Endothelial cell of umbilical vein (primary cell): ENCODE measurements around the gene NENF. TPM values are rescaled to one million over a fixed set of nuclear protein-coding genes. Genes with fewer than 3 reads are reported as not detected.

Experiments used
- BruUV-seq: library from RNA; stranded (reverse); fragments of 400-500 nt; replicated peaks from 2 replicates; lab custom pipeline; 2021; lab: Mats Ljungman, UMichigan
- CTCF ChIA-PET: fragments of 300-600, 350-600 bp; sonication (Branson Sonifier 250); formaldehyde crosslinking; loops from one replicate; lab custom pipeline; 2021; ENCODE audit warnings: antibody characterized with exemption, inconsistent platforms; lab: Charles Lee
- POLR2A ChIA-PET: fragments of 300-600, 350-600 bp; sonication (Branson Sonifier 250); formaldehyde crosslinking; loops from one replicate; lab custom pipeline; 2021; ENCODE audit warnings: antibody characterized with exemption, inconsistent platforms; lab: Charles Lee
- DNase-seq: peaks from one replicate; pipeline ENCODE4 v3.0.0-alpha.2; 2011; ENCODE audit warnings: low read depth, low spot score
- FAIRE-seq: peaks from 2 replicates; lab custom pipeline; 2011; peaks lifted over from hg19 to GRCh38; lab: Jason Lieb, UNC
- H2AFZ ChIP-seq: 2 replicates; pipeline ENCODE4 v1.6.0; 2012; ENCODE audit warnings: low read depth, low read length, control low read depth, inconsistent platforms
- H3K27ac ChIP-seq: 2 replicates; pipeline ENCODE4 v1.5.1; 2011; ENCODE audit warnings: low read depth, mild to moderate bottlenecking, control low read depth, low read length, moderate library complexity; ENCODE audit not compliant: insufficient read depth
- H3K27me3 ChIP-seq, 2 experiments: 2 replicates each; pipeline versions ENCODE4 v1.6.0 to v1.6.1; 2011; ENCODE audit warnings: low read length in 2 of 2, mixed read lengths in 1 of 2; ENCODE audit not compliant: control insufficient read depth in 2 of 2, insufficient read depth in 2 of 2
- H3K36me3 ChIP-seq, 2 experiments: 2 replicates in 1 of 2; 3 replicates in 1 of 2; pipeline ENCODE4 v1.5.1; 2011; ENCODE audit warnings: low read length in 2 of 2, mild to moderate bottlenecking in 1 of 2, moderate library complexity in 1 of 2; ENCODE audit not compliant: control insufficient read depth in 2 of 2, insufficient read depth in 2 of 2; ENCODE audit errors: extremely low read depth in 1 of 2
- H3K4me1 ChIP-seq: 3 replicates; pipeline ENCODE4 v1.5.1; 2011; ENCODE audit warnings: mild to moderate bottlenecking, low read length; ENCODE audit not compliant: control insufficient read depth, insufficient read depth; ENCODE audit errors: extremely low read depth
- H3K4me2 ChIP-seq: 2 replicates; pipeline ENCODE4 v1.6.1; 2011; ENCODE audit warnings: low read length, control low read depth, mixed read lengths; ENCODE audit not compliant: insufficient read depth
- H3K4me3 ChIP-seq, 3 experiments: fragments of 200-600 bp in 1 of 3; sonication (generic), shearing (Covaris generic) in 1 of 3; replicated peaks in 1 of 3; 2 replicates each; pipeline ENCODE4 v1.5.1; 2011 to 2016; ENCODE audit warnings: control low read depth in 3 of 3, low read length in 3 of 3, mild to moderate bottlenecking in 2 of 3, inconsistent platforms in 1 of 3, low read depth in 1 of 3, moderate library complexity in 1 of 3; ENCODE audit not compliant: insufficient read depth in 1 of 3
- H3K79me2 ChIP-seq: 2 replicates; pipeline ENCODE4 v1.6.0; 2012; ENCODE audit warnings: low read length, inconsistent platforms; ENCODE audit not compliant: control insufficient read depth, insufficient read depth
- H3K9ac ChIP-seq: replicated peaks from 2 replicates; pipeline ENCODE3; 2011; ENCODE audit warnings: low read length, control low read depth; ENCODE audit not compliant: insufficient read depth; ENCODE audit errors: extremely low read depth
- H3K9me1 ChIP-seq: replicated peaks from 3 replicates; pipeline ENCODE4 v1.6.0; 2011; ENCODE audit warnings: mild to moderate bottlenecking, low read length; ENCODE audit not compliant: control insufficient read depth, insufficient read depth; ENCODE audit errors: extremely low read depth
- H3K9me3 ChIP-seq: replicated peaks from 2 replicates; pipeline ENCODE4 v1.5.1; 2012; ENCODE audit warnings: low read length, inconsistent platforms; ENCODE audit not compliant: control insufficient read depth, insufficient read depth
- H4K20me1 ChIP-seq: replicated peaks from 2 replicates; pipeline ENCODE3; 2011; ENCODE audit warnings: mild to moderate bottlenecking, low read length; ENCODE audit not compliant: control insufficient read depth, insufficient read depth; ENCODE audit errors: extremely low read depth
- FOS ChIP-seq: IDR thresholded peaks from 2 replicates; pipeline ENCODE4 v1.6.1; 2011; ENCODE audit warnings: mild to moderate bottlenecking, low read length, moderate library complexity, borderline replicate concordance; ENCODE audit not compliant: insufficient read depth
- GATA2 ChIP-seq: IDR thresholded peaks from 2 replicates; pipeline ENCODE4 v1.7.0; 2011; ENCODE audit warnings: low read depth, mild to moderate bottlenecking, moderate library complexity, mixed read lengths, low read length; ENCODE audit not compliant: insufficient read length, insufficient read depth
- MYC ChIP-seq: IDR thresholded peaks from one replicate; pipeline ENCODE4 v1.6.1; 2011; ENCODE audit warnings: mild to moderate bottlenecking, low read depth, low read length
- dilution Hi-C: fragments of 300-500 bp; cut with MboI; formaldehyde crosslinking; loops from one replicate; pipeline ENCODE4 v1.15.0; 2019; ENCODE audit warnings: low sequenced_read_pairs; ENCODE audit not compliant: extremely low pct_ligation_motif_present
- intact Hi-C: fragments of 100-400 bp; cut with micrococcal nuclease; formaldehyde crosslinking; loops from one replicate; pipeline ENCODE4 v1.10.0; 2022
- polyA plus RNA-seq, 4 experiments: library from polyadenylated mRNA; depleted of rRNA in 3 of 4; stranded (reverse) in 3 of 4; unstranded in 1 of 4; fragments of >200 nt; gene quantifications; 2 replicates each; pipeline versions ENCODE4 v1.2.1 to v1.2.3, GENCODE V29; 2011 to 2012; ENCODE audit warnings: missing spikeins in 1 of 4
- total RNA-seq: library from RNA; stranded (reverse); gene quantifications from 2 replicates; pipeline ENCODE4 v1.2.3, GENCODE V29; 2021
- TF ChIP-seq, protein P1 (sequence below), 2 donors: IDR thresholded peaks; 1 replicate in 1 of 2; 2 replicates in 1 of 2; pipeline ENCODE4 v1.5.1; 2011; ENCODE audit warnings: low read length in 2 of 2, mild to moderate bottlenecking in 2 of 2, moderate library complexity in 2 of 2, control low read depth in 1 of 2, inconsistent platforms in 1 of 2, low read depth in 1 of 2; ENCODE audit not compliant: insufficient read depth in 1 of 2; ENCODE audit errors: extremely low read depth in 1 of 2

Gene NENF
- total and polyA plus RNA-seq, 2 donors (not counting 3 experiments of a cell fraction or from before 2014, with no cell fraction given) = 19.8 to 23.0 TPM

DNA sequence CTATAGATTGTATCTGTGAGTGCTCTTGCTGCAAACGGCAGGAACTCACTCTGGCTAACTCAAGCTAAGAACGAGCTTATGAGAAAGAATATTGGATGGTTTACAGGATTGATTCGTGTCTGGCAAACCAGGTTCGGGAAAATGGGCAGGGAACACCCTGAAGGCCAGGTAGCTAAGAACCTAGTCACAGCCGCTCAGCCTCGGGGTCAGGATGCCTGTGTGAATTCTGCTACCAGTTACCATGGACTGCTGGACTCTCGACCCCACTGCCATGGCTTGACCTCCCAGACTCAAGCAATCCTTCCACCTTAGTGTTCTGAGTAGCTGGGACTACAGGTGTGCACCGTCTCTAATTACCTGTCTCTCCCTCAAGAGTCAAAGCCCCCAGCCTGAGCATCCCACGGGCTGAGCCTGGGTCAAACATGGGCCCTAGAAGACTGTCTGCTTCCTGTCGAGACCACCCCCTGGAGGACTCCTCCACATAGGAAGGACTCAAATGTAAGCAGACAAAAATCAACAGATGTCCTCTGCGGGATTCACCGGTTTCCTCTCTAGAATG, 45.8 kb downstream of the NENF start:
- no peaks in the 10 kb centered on the region for H3K79me2 ChIP-seq
- FAIRE-seq = no peak

More for the DNA sequence above, 45.8 kb downstream of the NENF start:
- no peaks in the 10 kb centered on the region for H4K20me1 ChIP-seq
- POLR2A ChIA-PET = interaction anchor here (4.8 kb wide), 1 partner anchor 130 kb away, joined by 42 read pairs; the partner anchor contains the start of gene ATF3
- no peak overlapping the region for H3K4me2 ChIP-seq
- no peaks in the 10 kb centered on the region for H3K9me1 ChIP-seq
- dilution Hi-C loops (no loop called here), intact Hi-C loops (no loop called here)
- DNase-seq = no peak
- CTCF ChIA-PET = interaction anchor here (0.8 to 4.8 kb wide), 20 partner anchors 11 to 797 kb away, joined by 3 to 71 read pairs (median 20); partner anchors contain the start of gene ATF3
- H3K27me3 ChIP-seq = peaks cover 0 to 6% of the 10 kb centered on the region in 2 experiments
- H3K27ac ChIP-seq = no peak overlapping the region
- no TSS peak for BruUV-seq
- peaks cover 13% of the 10 kb centered on the region for H3K4me1 ChIP-seq
- TF ChIP-seq GATA2 = no peak
- no peak for TF ChIP-seq MYC
- TF ChIP-seq FOS = no peak
- TF ChIP-seq, protein P1, sequence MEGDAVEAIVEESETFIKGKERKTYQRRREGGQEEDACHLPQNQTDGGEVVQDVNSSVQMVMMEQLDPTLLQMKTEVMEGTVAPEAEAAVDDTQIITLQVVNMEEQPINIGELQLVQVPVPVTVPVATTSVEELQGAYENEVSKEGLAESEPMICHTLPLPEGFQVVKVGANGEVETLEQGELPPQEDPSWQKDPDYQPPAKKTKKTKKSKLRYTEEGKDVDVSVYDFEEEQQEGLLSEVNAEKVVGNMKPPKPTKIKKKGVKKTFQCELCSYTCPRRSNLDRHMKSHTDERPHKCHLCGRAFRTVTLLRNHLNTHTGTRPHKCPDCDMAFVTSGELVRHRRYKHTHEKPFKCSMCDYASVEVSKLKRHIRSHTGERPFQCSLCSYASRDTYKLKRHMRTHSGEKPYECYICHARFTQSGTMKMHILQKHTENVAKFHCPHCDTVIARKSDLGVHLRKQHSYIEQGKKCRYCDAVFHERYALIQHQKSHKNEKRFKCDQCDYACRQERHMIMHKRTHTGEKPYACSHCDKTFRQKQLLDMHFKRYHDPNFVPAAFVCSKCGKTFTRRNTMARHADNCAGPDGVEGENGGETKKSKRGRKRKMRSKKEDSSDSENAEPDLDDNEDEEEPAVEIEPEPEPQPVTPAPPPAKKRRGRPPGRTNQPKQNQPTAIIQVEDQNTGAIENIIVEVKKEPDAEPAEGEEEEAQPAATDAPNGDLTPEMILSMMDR (IDR thresholded peaks at IDR 0.05; ENCODE audit: extremely low read depth in 1 of 2, insufficient read depth in 1 of 2, low read depth in 1 of 2, low read length in 2 of 2) = no peak
- H2AFZ ChIP-seq = no peak overlapping the region
- no peaks in the 10 kb centered on the region for H3K36me3 ChIP-seq
- H3K4me3 ChIP-seq = no peak overlapping the region
- H3K9me3 ChIP-seq = no peaks in the 10 kb centered on the region
- H3K9ac ChIP-seq = no peak overlapping the region
